DND-41 (cell line): Measurements from ENCODE around the gene CARMIL3.

Experiments used
- EZH2 ChIP-seq: IDR thresholded peaks from 3 replicates; pipeline ENCODE4 v1.6.1; 2012; ENCODE audit warnings: borderline replicate concordance, low read depth, mild to moderate bottlenecking, moderate library complexity, low read length, inconsistent platforms; ENCODE audit not compliant: severe bottlenecking
- TF ChIP-seq, protein P1 (sequence below): IDR thresholded peaks from 2 replicates; pipeline ENCODE4 v1.5.1; 2012; ENCODE audit warnings: borderline replicate concordance, low read length, moderate library complexity, mild to moderate bottlenecking; ENCODE audit not compliant: poor library complexity, severe bottlenecking; ENCODE audit errors: extremely low read depth

DNA sequence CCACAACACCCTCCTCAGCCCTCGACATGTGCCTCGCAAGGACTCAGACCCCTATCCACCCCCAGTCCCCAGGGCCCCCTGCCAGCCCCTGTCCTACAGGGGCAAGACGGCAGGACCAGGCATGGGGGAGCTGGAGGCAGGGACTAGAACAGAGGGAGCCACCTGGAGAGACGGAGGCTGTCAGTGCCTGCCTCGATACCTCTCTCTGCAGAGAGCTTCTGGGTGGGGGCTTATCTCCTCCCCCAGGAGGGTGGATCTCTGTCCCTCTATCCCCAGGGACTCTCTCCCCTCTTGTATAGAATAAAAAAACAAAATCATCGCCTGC, 17.6 kb downstream of the CARMIL3 start:
- TF ChIP-seq, protein P1, sequence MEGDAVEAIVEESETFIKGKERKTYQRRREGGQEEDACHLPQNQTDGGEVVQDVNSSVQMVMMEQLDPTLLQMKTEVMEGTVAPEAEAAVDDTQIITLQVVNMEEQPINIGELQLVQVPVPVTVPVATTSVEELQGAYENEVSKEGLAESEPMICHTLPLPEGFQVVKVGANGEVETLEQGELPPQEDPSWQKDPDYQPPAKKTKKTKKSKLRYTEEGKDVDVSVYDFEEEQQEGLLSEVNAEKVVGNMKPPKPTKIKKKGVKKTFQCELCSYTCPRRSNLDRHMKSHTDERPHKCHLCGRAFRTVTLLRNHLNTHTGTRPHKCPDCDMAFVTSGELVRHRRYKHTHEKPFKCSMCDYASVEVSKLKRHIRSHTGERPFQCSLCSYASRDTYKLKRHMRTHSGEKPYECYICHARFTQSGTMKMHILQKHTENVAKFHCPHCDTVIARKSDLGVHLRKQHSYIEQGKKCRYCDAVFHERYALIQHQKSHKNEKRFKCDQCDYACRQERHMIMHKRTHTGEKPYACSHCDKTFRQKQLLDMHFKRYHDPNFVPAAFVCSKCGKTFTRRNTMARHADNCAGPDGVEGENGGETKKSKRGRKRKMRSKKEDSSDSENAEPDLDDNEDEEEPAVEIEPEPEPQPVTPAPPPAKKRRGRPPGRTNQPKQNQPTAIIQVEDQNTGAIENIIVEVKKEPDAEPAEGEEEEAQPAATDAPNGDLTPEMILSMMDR = no peak
- no peak for TF ChIP-seq EZH2
